Activated CD8-positive, alpha-beta T cell treated with anti-CD3 and anti-CD28 coated beads for 36 hours (primary cell): ENCODE measurements around the gene RGS17. TPM values are rescaled to one million over a fixed set of nuclear protein-coding genes. Genes with fewer than 3 reads are reported as not detected.
"Not testable (repeated sequence)": the region's sequence is repeated elsewhere in the genome, so short reads cannot be mapped to it uniquely, and the experiment has no call there.

ENCODE experiments used
- ATAC-seq: fragments of 200-7000 bp; cut with Tn5 transposase; one replicate; pipeline ENCODE4 v1.10.0; 2021; ENCODE audit warnings: mild to moderate bottlenecking, moderate library complexity
- CTCF ChIA-PET: fragments of 350-600 bp; sonication (Branson Sonifier 250); formaldehyde crosslinking; loops from one replicate; lab custom pipeline; 2021; ENCODE audit warnings: antibody characterized with exemption; lab: Charles Lee
- POLR2A ChIA-PET: fragments of 350-600 bp; sonication (Branson Sonifier 250); formaldehyde crosslinking; loops from one replicate; lab custom pipeline; 2021; ENCODE audit warnings: antibody characterized with exemption; lab: Charles Lee
- DNase-seq: peaks from one replicate; pipeline ENCODE4 v3.0.0-alpha.2; 2020
- H3K27ac Mint-ChIP-seq: one replicate; pipeline ENCODE4 v1.8.0; 2021; ENCODE audit warnings: mild to moderate bottlenecking, mixed read lengths
- H3K27me3 Mint-ChIP-seq: one replicate; pipeline ENCODE4 v1.8.0; 2021; ENCODE audit warnings: mixed read lengths
- H3K36me3 Mint-ChIP-seq: one replicate; pipeline ENCODE4 v1.8.0; 2021; ENCODE audit warnings: low read depth, mixed read lengths
- H3K4me1 Mint-ChIP-seq: one replicate; pipeline ENCODE4 v1.8.0; 2021; ENCODE audit warnings: low read depth, mixed read lengths
- H3K4me3 Mint-ChIP-seq: one replicate; pipeline ENCODE4 v1.8.0; 2021; ENCODE audit warnings: mild to moderate bottlenecking, moderate library complexity, mixed read lengths
- H3K9me3 Mint-ChIP-seq: one replicate; pipeline ENCODE4 v1.8.0; 2021; ENCODE audit warnings: mixed read lengths
- intact Hi-C: fragments of 100-400 bp; cut with micrococcal nuclease; formaldehyde crosslinking; loops from one replicate; pipeline ENCODE4 v1.10.0; 2022
- total RNA-seq, 2 experiments: library from RNA; stranded (reverse); gene quantifications; one replicate each; pipeline ENCODE4 v1.2.3, GENCODE V29; 2021
- TF ChIP-seq, protein P1 (sequence below): fragments of 200-600 bp; IDR thresholded peaks from one replicate; pipeline ENCODE4 v1.8.0; 2022; ENCODE audit warnings: antibody characterized with exemption, mild to moderate bottlenecking

RGS17 gene
- total RNA-seq, 2 experiments from 2014 or later, result not detected

DNA sequence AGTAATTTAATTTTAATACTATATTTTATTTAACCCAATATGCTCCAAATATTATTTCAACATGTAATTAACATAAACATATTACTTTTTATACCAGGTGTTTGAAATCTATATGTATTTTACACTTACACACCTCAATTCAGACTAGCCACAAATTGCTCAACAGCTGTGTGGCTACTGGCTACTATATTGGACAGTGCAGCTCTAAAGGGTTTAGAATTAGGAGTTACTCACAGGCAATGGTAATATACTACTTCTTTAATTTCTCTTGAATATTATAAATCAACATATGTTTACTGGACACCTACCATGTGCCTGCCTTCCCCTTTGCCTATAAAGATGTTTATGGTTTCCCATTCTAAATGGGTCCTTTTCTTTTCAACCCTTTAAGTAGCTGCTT, 130.8 kb downstream of the RGS17 start:
- CTCF ChIA-PET, result interaction anchor here (0.9 to 1.3 kb wide), 3 partner anchors 17 to 25 kb away, joined by 3 to 5 read pairs (median 3); partner anchors contain the start of gene FBXO5
- Mint-ChIP-seq H3K27me3 (no peaks in the 10 kb centered on the region), H3K4me3 (peak overlapping the region; percentile 87), H3K27ac (peak overlapping the region; percentile 76), H3K36me3 (peaks cover 42% of the 10 kb centered on the region), H3K4me1 (peaks cover 52% of the 10 kb centered on the region), H3K9me3 (peaks cover 4% of the 10 kb centered on the region)
- POLR2A ChIA-PET, result interaction anchor here (0.9 to 4.9 kb wide), 2 partner anchors 9 to 16 kb away, joined by 3 to 34 read pairs; partner anchors contain the start of gene FBXO5
- ATAC-seq (no peak), DNase-seq (no peak)
- TF ChIP-seq, protein P1, sequence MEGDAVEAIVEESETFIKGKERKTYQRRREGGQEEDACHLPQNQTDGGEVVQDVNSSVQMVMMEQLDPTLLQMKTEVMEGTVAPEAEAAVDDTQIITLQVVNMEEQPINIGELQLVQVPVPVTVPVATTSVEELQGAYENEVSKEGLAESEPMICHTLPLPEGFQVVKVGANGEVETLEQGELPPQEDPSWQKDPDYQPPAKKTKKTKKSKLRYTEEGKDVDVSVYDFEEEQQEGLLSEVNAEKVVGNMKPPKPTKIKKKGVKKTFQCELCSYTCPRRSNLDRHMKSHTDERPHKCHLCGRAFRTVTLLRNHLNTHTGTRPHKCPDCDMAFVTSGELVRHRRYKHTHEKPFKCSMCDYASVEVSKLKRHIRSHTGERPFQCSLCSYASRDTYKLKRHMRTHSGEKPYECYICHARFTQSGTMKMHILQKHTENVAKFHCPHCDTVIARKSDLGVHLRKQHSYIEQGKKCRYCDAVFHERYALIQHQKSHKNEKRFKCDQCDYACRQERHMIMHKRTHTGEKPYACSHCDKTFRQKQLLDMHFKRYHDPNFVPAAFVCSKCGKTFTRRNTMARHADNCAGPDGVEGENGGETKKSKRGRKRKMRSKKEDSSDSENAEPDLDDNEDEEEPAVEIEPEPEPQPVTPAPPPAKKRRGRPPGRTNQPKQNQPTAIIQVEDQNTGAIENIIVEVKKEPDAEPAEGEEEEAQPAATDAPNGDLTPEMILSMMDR, result no peak
- intact Hi-C loops, result no loop called here

DNA sequence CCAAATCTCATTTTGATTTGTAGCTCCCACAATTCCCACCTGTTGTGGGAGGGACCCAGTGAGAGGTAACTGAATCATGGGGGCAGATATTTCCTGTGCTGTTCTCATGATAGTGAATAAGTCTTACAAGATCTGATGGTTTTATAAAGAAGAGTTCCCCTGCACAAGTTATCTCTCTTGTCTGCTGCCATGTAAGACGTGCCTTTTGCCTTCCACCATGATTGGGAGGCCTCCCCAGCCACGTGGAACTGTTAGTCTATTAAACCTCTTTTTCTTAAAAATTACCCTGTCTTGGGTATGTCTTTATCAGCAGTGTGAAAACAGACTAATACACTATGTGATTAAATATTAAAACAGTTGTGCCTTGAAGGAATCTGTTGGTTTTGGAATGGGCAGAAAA, 131.5 kb downstream of the RGS17 start:
- Mint-ChIP-seq H3K4me1 (peaks cover 55% of the 10 kb centered on the region), H3K36me3 (peaks cover 42% of the 10 kb centered on the region), H3K4me3 (peak overlapping the region; percentile 26), H3K27ac (peak overlapping the region; percentile 72)
- POLR2A ChIA-PET, result interaction anchor here (0.9 to 4.9 kb wide), 2 partner anchors 8 to 15 kb away, joined by 3 to 34 read pairs; partner anchors contain the start of gene FBXO5
- intact Hi-C loops, ATAC-seq, H3K27me3 Mint-ChIP-seq, H3K9me3 Mint-ChIP-seq: not testable (repeated sequence)
- DNase-seq, result peak; percentile 12
- CTCF ChIA-PET, result interaction anchor here (1.3 kb wide), 1 partner anchor 26 kb away, joined by 5 read pairs; no protein-coding TSS in a partner anchor

DNA sequence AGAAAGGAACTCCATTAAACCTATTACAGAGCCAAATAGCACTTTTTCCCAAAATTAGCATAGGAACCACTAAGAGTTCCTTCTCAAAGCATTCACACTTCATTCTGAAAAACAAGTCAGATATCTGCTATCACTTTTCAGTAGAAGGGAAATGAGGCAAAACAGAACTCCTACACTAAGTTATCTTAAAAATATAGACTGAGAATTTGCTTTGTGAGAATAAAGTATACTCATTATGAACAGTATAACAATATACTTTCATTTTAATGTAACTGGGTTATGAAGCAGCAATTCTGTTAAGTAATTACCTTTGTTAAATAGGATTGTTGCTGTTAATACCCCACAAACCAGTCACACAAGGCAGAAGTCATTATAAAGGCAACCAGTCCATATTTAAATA, 137.2 kb downstream of the RGS17 start:
- POLR2A ChIA-PET, result no interaction called here
- Mint-ChIP-seq H3K27me3 (no peaks in the 10 kb centered on the region), H3K27ac (peak overlapping the region; percentile 79), H3K4me1 (peaks cover 50% of the 10 kb centered on the region), H3K36me3 (peaks cover 46% of the 10 kb centered on the region), H3K9me3 (no peaks in the 10 kb centered on the region), H3K4me3 (no peak overlapping the region)
- CTCF ChIA-PET, result no interaction called here
- intact Hi-C loops, result no loop called here
- TF ChIP-seq, protein P1, result no peak
- DNase-seq (no peak), ATAC-seq (peak; percentile 34)

DNA sequence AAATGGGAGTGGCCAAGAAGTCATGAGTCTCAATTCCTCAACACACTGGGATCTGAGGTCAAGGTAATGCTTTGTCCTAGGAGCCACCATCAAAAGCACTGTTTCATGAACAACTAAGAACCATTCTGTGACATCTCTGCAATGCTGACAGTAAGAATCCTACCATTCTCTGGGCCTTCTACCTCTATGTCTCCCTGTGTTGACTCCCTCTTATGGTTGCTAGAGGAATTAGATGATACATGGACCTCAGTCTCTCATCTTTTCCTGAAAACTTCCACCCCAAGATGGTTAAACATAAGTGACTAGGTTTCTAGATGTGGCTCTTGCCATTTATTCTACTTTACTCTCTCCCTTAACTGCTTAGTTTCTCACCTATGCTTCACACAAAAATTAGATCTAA, 137.7 kb downstream of the RGS17 start:
- TF ChIP-seq, protein P1, result no peak
- ChIA-PET CTCF (no interaction called here), POLR2A (no interaction called here)
- H3K27me3 Mint-ChIP-seq, result no peaks in the 10 kb centered on the region
- H3K36me3 Mint-ChIP-seq, result peaks cover 45% of the 10 kb centered on the region
- ATAC-seq (peak; percentile 62), DNase-seq (no peak)
- H3K9me3 Mint-ChIP-seq, result no peaks in the 10 kb centered on the region
- H3K4me3 Mint-ChIP-seq, result no peak overlapping the region
- peaks cover 46% of the 10 kb centered on the region for H3K4me1 Mint-ChIP-seq
- intact Hi-C loops, result no loop called here
- peak overlapping the region; percentile 79 for H3K27ac Mint-ChIP-seq

DNA sequence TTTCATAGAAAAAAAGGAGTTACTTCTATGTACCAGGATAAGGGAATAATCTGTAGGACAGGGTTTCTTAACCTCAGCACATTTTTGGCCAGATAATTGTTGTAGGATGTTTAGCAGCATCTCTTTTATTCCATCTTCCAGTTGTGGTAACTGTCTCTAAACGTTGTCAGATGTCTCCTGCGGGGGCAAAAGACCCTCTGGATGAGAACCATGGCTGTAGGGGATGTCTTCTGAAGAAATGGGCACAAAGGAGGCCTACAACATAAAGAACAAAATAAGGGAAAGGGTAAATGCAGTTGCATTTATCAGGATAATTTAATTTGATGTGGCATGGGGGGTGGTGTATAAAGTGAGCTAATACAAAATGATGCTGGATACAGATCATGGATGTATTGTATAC, 144.1 kb downstream of the RGS17 start:
- H3K27me3 Mint-ChIP-seq, result no peaks in the 10 kb centered on the region
- intact Hi-C loops, result no loop called here
- peaks cover 36% of the 10 kb centered on the region for H3K36me3 Mint-ChIP-seq
- POLR2A ChIA-PET, result interaction anchor here (2.3 to 4.6 kb wide), 2 partner anchors 11 to 15 kb away, joined by 16 to 34 read pairs; partner anchors contain the start of gene MTRF1L
- H3K9me3 Mint-ChIP-seq, result no peaks in the 10 kb centered on the region
- peak overlapping the region; percentile 72 for H3K27ac Mint-ChIP-seq
- peaks cover 22% of the 10 kb centered on the region for H3K4me1 Mint-ChIP-seq
- TF ChIP-seq, protein P1, result no peak
- DNase-seq (no peak), ATAC-seq (no peak)
- no peak overlapping the region for H3K4me3 Mint-ChIP-seq
- CTCF ChIA-PET, result interaction anchor here (1.2 kb wide), 1 partner anchor 14 kb away, joined by 3 read pairs; no protein-coding TSS in a partner anchor

DNA sequence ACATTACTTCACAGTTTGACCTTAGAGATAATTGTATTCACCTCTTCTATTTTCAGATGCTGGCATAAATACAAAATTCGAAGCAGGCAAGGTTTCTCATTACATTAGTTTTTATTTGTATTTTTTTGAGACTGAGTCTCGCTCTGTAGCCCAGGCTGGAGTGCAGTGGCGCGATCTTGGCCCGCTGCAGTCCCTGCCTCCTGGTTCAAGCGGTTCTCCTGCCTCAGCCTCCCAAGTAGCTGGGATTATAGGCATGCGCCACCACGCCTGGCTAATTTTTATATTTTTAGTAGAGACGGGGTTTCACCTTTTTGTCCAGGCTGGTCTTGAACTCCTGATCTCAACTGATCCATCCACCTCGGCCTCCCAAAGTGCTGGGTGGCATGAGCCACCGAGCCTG, 145.8 kb downstream of the RGS17 start:
- Mint-ChIP-seq H3K36me3 (peaks cover 42% of the 10 kb centered on the region), H3K27ac (peak overlapping the region; percentile 99)

More for the DNA sequence above, 145.8 kb downstream of the RGS17 start:
- intact Hi-C loops, H3K27me3 Mint-ChIP-seq, DNase-seq, H3K9me3 Mint-ChIP-seq, ATAC-seq: not testable (repeated sequence)
- POLR2A ChIA-PET, result interaction anchor here (0.6 to 4.6 kb wide), 4 partner anchors 12 to 1324 kb away, joined by 3 to 34 read pairs (median 10); partner anchors contain the start of gene MTRF1L
- CTCF ChIA-PET, result interaction anchor here (0.9 kb wide), 1 partner anchor 14 kb away, joined by 3 read pairs; no protein-coding TSS in a partner anchor
- Mint-ChIP-seq H3K4me1 (peaks cover 29% of the 10 kb centered on the region), H3K4me3 (peak overlapping the region; percentile 85)
